GM10266 (cell line): ENCODE measurements around the gene HECA.

Source experiments
- DNase-seq: peaks from one replicate; pipeline ENCODE4 v3.0.0; 2012; ENCODE audit errors: extremely low spot score
- CTCF ChIP-seq: IDR thresholded peaks from 2 replicates; pipeline ENCODE4 v1.5.1; 2012; ENCODE audit warnings: mild to moderate bottlenecking, low read depth; ENCODE audit not compliant: control insufficient read depth, insufficient read depth; ENCODE audit errors: missing control alignments

The HECA gene

DNA sequence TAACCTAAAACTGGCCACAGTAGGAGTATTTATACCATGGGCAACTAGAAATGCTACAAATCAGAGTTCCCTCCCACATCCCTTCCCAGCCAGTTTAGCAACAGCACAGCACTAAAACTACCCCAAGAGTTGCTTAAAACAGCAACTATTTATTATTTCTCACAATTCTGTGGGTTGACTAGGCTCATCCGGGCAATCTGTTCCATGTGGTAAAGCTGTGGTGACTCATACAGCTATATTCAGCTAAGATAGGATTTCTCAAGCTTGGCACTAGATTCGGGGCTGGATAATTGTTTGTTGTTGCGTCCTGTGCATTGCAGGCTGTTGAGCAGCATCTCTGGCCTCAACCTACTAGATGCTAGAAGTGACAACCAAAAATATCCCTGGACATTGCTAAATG is 8.6 kb upstream of the HECA start:
- no peak for TF ChIP-seq CTCF
- DNase-seq: no peak

DNA sequence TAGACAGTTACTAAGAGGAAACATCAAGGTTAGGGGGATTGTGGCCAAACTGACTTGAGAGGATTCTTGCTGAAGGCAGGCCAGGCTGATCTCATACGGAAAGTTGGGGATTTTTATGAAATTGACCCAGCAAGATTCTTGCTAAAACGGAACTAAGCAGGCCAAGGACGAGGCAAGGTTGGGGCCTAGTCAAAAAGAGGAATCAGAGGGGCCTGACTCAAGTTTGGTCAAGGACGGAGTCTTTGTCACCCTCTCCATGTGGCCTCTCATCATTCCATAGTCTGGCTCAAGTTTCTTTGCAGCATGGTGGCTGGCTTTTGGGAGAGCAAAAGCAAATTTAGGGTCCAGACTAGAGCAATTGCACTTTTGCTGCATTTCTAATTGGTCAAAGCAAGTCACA is 7.9 kb upstream of the HECA start:
- TF ChIP-seq CTCF: no peak
- no peak for DNase-seq

- DNase-seq: no peak
- no peak for TF ChIP-seq CTCF
Observed at GRCh38 chr6:139129284-139129683, 5.6 kb upstream of the HECA start.

GRCh38 chr6:139131736-139132280 is 3.1 kb upstream of the HECA start:
- no peak for DNase-seq
- TF ChIP-seq CTCF: no peak

DNA sequence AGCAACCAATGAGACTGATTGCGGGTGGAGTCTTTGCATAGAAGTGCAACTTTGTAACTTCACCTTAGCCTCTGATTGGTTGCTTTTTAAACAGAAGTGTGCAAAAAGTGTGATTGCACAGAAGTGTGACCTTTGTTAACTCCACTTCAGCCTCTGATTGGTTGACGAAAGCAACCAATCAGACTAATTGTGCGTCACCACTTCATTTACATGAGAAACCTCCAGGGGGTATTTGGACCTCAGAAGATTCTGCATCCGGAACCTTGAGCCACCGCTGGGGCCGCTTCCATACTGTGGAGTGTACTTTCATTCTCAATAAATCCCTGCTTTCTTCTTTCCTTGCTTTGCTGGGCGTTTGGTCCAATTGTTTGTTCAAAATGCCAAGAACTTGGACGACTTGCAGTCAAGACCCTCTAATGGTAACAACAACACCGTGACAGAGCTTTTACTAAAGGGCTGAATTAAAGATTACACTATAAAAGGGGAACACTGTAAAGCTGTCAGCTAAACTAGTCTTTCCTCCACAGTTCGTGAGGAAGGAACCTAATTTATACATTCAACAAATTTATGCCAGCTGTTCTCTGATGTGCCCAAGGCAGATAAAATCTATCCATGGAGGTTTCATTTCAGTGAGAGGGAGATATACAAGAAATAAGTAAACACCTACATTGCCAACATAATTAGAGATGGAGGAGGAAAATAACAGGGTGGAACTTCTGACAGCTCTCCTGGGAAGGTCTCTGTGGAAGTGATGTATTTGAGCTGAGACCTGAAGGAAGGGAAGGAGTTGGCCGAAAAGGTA is 1.4 kb upstream of the HECA start:
- TF ChIP-seq CTCF: no peak
- DNase-seq: no peak

GRCh38 chr6:139134064-139134395 is 850 bp upstream of the HECA start:
- DNase-seq: no peak
- TF ChIP-seq CTCF: no peak
